Psoas muscle (tissue), 8 donors: ENCODE measurements around the gene PTHLH. TPM values are rescaled to one million over a fixed set of nuclear protein-coding genes. Genes with fewer than 3 reads are reported as not detected.

Experiments used
- ATAC-seq, 4 donors: fragments of 200-7000 bp; cut with Tn5 transposase; one replicate each; pipeline ENCODE4 v1.9.1; 2020; ENCODE audit warnings: moderate library complexity in 3 of 4, mild to moderate bottlenecking in 2 of 4
- DNase-seq, 2 donors: peaks; one replicate each; pipeline ENCODE4 v3.0.0-alpha.2; 2020
- H3K27ac ChIP-seq: fragments of 200-600 bp; one replicate; pipeline ENCODE4 v1.8.0; 2022
- H3K27me3 ChIP-seq, 3 donors: fragments of 200-600 bp in 1 of 3; one replicate each; pipeline versions ENCODE4 v1.6.1 to v1.8.0; 2013 to 2022; ENCODE audit warnings: low read length in 2 of 3, mild to moderate bottlenecking in 2 of 3, moderate library complexity in 1 of 3; ENCODE audit not compliant: insufficient read depth in 3 of 3
- H3K36me3 ChIP-seq, 2 donors: fragments of 200-600 bp in 1 of 2; one replicate each; pipeline versions ENCODE4 v1.6.1 to v1.8.0; 2013 to 2022; ENCODE audit warnings: low read depth in 1 of 2, mild to moderate bottlenecking in 1 of 2, moderate library complexity in 1 of 2; ENCODE audit not compliant: insufficient read depth in 1 of 2
- H3K4me1 ChIP-seq: fragments of 200-600 bp; one replicate; pipeline ENCODE4 v1.8.0; 2022
- H3K4me3 ChIP-seq: fragments of 200-600 bp; one replicate; pipeline ENCODE4 v1.8.0; 2022; ENCODE audit warnings: mild to moderate bottlenecking
- H3K9me3 ChIP-seq: fragments of 200-600 bp; one replicate; pipeline ENCODE4 v1.8.0; 2022
- WGBS, 3 donors: extraction: QIAGEN DNeasy Blood & Tissue Kit; methylation state at CpG; one replicate each; pipeline versions ENCODE4 v1.1.6 to v1.1.7; 2013; 5-methylcytosine and 5-hydroxymethylcytosine counted together
- intact Hi-C, 2 donors: fragments of 100-400 bp; cut with DNase I; formaldehyde crosslinking; loops; one replicate each; pipeline versions ENCODE4 v1.11.0 to v1.14.2; 2022
- polyA plus RNA-seq, 3 donors: library from polyadenylated mRNA; stranded (reverse); fragments of 200-250 nt; gene quantifications; one replicate each; pipeline ENCODE4 v1.2.3, GENCODE V29; 2013
- total RNA-seq, 4 donors: library from RNA; stranded (reverse); fragmentation: NEBNext Ultra II Directional in 2 of 4; extraction: Animal tissue kit (Norgen Biotek cat#: 25700) in 2 of 4; gene quantifications; one replicate each; pipeline versions ENCODE4 v1.2.1 to v1.2.4, GENCODE V29; 2021 to 2023
- TF ChIP-seq, protein P1 (sequence below): fragments of 200-600 bp; IDR thresholded peaks from one replicate; pipeline ENCODE4 v1.8.0; 2022; ENCODE audit warnings: antibody characterized with exemption
- donor health status: healthy with polysubstance abuse.
- donor health status: DM: no; HTN: no; CAD: no; lungs with moderate emphysema.
- donor health status: Bipolar disorder and iron deficiency.
- donor health status: healthy.
- donor health status: DM: yes; HTN: yes; CAD: no.
- donor health status: DM: no; HTN: no; CAD: no.
- donor health status: DM: no; HTN: no; CAD: no.
- donor health status: DM: yes; HTN: yes; CAD: no.

Gene PTHLH
- total and polyA plus RNA-seq, 7 donors, result 0.08 to 0.54 (median 0.25) TPM; not detected in 3

DNA sequence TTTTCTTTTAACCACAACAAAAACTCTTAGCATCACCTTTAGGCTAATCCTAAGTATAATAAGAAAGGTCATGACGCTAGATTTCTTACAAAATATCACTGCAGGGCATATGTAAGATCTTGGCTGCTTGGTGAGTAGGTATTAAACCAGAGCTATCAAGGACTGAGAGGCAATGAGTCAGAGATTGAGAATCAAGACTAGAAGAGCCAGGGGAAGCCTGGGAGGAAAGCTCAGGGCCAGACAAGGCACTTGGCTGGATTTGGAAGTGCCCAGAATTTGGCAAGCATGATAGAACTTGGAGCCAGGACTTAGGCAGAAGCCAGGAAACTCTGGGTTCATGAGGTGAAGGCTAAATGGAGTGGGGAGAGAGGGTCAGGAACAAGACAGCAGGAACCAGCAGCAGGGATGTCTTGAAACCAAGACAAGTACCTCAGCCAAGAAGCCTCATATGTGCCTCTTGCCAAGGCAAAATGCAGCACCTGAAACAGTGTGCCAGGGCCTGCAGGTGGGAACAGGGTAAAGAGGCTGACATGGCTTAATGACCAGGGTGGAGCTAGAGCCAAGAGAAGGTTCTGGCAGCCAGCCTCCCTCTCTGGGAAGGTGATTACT, 49.9 kb downstream of the PTHLH start:
- H3K27ac ChIP-seq, result no peak overlapping the region
- ATAC-seq, result no peak
- no peak for DNase-seq

DNA sequence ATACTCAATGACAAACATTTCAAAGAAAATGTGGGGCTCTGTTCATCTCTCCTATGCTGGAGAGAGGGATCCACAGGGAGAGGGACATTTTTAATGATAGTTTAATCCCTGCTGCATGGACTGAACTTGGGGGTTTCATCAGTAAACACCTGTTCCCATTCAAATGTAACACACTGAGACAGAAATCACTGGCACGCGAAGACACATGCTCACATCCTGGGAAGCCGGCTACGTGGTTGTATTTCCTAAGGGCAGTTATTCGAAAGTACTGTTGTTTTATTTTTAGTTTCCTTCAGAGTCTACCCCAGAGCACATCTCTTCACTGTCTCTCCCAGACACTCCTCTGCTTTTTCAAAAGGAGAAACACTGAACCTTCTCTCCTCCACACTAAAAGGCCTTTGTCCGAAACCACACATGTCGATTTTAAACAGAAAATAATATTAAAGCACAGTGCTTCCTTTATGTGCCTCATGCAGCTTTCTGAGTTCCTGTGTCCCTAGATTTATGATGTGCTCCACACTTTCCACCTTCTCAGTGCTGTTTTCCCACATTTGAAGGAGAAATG, 52.8 kb downstream of the PTHLH start:
- Histone ChIP-seq H3K27me3 (no peaks in the 10 kb centered on the region), H3K9me3 (no peaks in the 10 kb centered on the region), H3K4me1 (no peaks in the 10 kb centered on the region), H3K27ac (no peak overlapping the region), H3K4me3 (no peak overlapping the region), H3K36me3 (no peaks in the 10 kb centered on the region)
- TF ChIP-seq, protein P1, sequence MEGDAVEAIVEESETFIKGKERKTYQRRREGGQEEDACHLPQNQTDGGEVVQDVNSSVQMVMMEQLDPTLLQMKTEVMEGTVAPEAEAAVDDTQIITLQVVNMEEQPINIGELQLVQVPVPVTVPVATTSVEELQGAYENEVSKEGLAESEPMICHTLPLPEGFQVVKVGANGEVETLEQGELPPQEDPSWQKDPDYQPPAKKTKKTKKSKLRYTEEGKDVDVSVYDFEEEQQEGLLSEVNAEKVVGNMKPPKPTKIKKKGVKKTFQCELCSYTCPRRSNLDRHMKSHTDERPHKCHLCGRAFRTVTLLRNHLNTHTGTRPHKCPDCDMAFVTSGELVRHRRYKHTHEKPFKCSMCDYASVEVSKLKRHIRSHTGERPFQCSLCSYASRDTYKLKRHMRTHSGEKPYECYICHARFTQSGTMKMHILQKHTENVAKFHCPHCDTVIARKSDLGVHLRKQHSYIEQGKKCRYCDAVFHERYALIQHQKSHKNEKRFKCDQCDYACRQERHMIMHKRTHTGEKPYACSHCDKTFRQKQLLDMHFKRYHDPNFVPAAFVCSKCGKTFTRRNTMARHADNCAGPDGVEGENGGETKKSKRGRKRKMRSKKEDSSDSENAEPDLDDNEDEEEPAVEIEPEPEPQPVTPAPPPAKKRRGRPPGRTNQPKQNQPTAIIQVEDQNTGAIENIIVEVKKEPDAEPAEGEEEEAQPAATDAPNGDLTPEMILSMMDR, result no peak
- 39 to 48% (median 41%) methylated on average over 7 of the region's 7 CpGs for WGBS, 3 donors
- ATAC-seq (no peak), DNase-seq (no peak)
- intact Hi-C loops, result no loop called here

More for the DNA sequence above, 49.9 kb downstream of the PTHLH start:
- no peaks in the 10 kb centered on the region for H3K9me3 ChIP-seq
- no peak overlapping the region for H3K4me3 ChIP-seq
- 26 to 60% (median 31%) methylated on average over 1 of the region's 1 CpG for WGBS, 3 donors
- intact Hi-C loops, result no loop called here
- H3K4me1 ChIP-seq, result no peaks in the 10 kb centered on the region
- no peaks in the 10 kb centered on the region for H3K36me3 ChIP-seq
- no peaks in the 10 kb centered on the region for H3K27me3 ChIP-seq
- TF ChIP-seq, protein P1, result no peak

DNA sequence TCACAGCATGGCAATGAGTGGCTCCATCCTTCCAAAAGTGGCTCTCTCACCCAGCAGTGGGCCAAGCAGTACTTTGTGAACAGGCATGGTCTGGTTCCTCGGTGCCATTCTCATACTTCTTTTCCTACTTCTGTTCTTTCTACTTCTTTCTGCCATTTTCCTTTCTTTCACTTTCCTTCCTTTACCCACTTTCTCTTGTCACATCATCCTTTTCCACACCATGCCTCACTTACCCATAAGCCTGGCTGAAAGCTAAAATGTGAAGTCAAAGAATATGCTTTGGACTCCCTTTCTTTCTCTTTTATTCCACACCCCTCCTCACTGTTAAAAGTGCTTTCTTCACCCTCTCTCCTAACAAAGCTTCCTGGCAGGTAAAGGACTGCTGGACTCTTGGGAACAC, 57.0 kb downstream of the PTHLH start:
- Histone ChIP-seq H3K27me3 (no peaks in the 10 kb centered on the region), H3K27ac (no peak overlapping the region), H3K9me3 (no peaks in the 10 kb centered on the region), H3K36me3 (no peaks in the 10 kb centered on the region), H3K4me1 (no peaks in the 10 kb centered on the region), H3K4me3 (no peak overlapping the region)
- DNase-seq, result no peak
- TF ChIP-seq, protein P1, result no peak
- whole genome bisulfite sequencing, 3 donors, result 88 to 95% (median 88%) methylated on average over 1 of the region's 1 CpG
- ATAC-seq, result no peak
- intact Hi-C loops, result no loop called here

DNA sequence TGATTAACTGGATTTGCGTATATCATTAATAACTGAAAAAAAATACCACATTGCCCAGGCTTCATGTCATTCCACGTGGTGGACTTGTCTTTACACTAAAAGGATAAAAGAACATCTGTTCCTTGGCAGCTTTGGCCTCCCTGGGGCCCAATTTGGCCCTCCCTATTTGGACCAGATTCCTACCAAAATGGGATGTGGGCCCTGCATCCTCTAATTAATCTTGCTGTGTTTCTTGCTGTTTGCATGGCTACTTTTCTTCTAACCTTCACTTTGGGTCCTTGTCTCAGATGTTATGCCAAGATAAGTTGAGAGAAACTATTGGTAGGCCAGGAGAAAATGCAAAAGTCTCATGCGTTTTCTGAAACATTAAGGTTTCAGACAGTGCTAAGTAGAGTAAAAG, 57.5 kb downstream of the PTHLH start:
- WGBS, 3 donors, result 16 to 35% (median 20%) methylated on average over 3 of the region's 3 CpGs
- Histone ChIP-seq H3K27ac (no peak overlapping the region), H3K9me3 (no peaks in the 10 kb centered on the region), H3K27me3 (no peaks in the 10 kb centered on the region), H3K4me1 (no peaks in the 10 kb centered on the region), H3K4me3 (no peak overlapping the region), H3K36me3 (no peaks in the 10 kb centered on the region)
- DNase-seq, result no peak
- ATAC-seq, result no peak
- TF ChIP-seq, protein P1, result no peak
- intact Hi-C loops, result no loop called here
